ENCODE measurements around the gene PRDM11.

The PRDM11 gene

GRCh38 chr11:45181193-45181888 lies 34.9 kb downstream of the PRDM11 start:
- Histone ChIP-seq H3K27ac (ENCODE audit: low read length) (peak overlapping the region; percentile 24), H3K27me3 (ENCODE audit: low read depth, low read length) (no peaks in the 10 kb centered on the region), H3K4me3 (ENCODE audit: low read depth in 1 of 2, low read length in 2 of 2) (peak overlapping the region; percentile 35 to 58), H3K4me1 (ENCODE audit: control insufficient read depth in 1 of 2, insufficient read depth in 2 of 2, low read length in 2 of 2) (peaks cover 7 to 20% of the 10 kb centered on the region in 2 donors), H3K9me3 (ENCODE audit: control insufficient read depth in 1 of 2, low read length in 2 of 2) (no peaks in the 10 kb centered on the region), H3K36me3 (ENCODE audit: control insufficient read depth in 1 of 2, insufficient read depth in 2 of 2, low read length in 2 of 2) (peaks cover 14 to 20% of the 10 kb centered on the region in 2 donors)

- no peaks in the 10 kb centered on the region for H3K27me3 ChIP-seq (ENCODE audit: low read depth, low read length)
- H3K36me3 ChIP-seq (ENCODE audit: control insufficient read depth in 1 of 2, insufficient read depth in 2 of 2, low read length in 2 of 2), result peaks cover 14 to 24% of the 10 kb centered on the region in 2 donors
- H3K9me3 ChIP-seq (ENCODE audit: control insufficient read depth in 1 of 2, low read length in 2 of 2), result no peaks in the 10 kb centered on the region
- peaks cover 7 to 16% of the 10 kb centered on the region in 2 donors for H3K4me1 ChIP-seq (ENCODE audit: control insufficient read depth in 1 of 2, insufficient read depth in 2 of 2, low read length in 2 of 2)
- H3K27ac ChIP-seq (ENCODE audit: low read length), result peak overlapping the region; percentile 24
- peak overlapping the region in 1 of 2 donors; percentile 58 for H3K4me3 ChIP-seq (ENCODE audit: low read depth in 1 of 2, low read length in 2 of 2)
Observed at GRCh38 chr11:45181889-45182550, 35.6 kb downstream of the PRDM11 start.

DNA sequence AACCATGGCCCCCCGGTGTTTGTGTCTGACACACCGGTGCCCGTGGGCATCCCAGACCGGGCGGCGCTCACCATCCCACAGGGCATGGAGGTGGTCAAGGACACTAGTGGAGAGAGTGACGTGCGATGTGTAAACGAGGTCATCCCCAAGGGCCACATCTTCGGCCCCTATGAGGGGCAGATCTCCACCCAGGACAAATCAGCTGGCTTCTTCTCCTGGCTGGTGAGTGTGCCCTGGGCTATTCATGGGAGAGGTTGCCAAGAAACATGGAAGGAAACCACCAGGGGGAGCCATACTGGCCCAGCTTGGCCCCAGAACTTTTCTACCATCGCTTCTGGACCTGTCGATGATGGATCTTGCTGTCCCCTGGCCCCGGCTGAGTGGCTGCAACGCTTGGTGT lies 36.5 kb downstream of the PRDM11 start:
- peaks cover 14 to 28% of the 10 kb centered on the region in 2 donors for H3K36me3 ChIP-seq (ENCODE audit: control insufficient read depth in 1 of 2, insufficient read depth in 2 of 2, low read length in 2 of 2)
- no peaks in the 10 kb centered on the region for H3K27me3 ChIP-seq (ENCODE audit: low read depth, low read length)
- H3K27ac ChIP-seq (ENCODE audit: low read length), result no peak overlapping the region
- no peak overlapping the region for H3K4me3 ChIP-seq (ENCODE audit: low read depth in 1 of 2, low read length in 2 of 2)
- no peaks in the 10 kb centered on the region for H3K9me3 ChIP-seq (ENCODE audit: control insufficient read depth in 1 of 2, low read length in 2 of 2)
- H3K4me1 ChIP-seq (ENCODE audit: control insufficient read depth in 1 of 2, insufficient read depth in 2 of 2, low read length in 2 of 2), result peaks cover 7 to 12% of the 10 kb centered on the region in 2 donors

DNA sequence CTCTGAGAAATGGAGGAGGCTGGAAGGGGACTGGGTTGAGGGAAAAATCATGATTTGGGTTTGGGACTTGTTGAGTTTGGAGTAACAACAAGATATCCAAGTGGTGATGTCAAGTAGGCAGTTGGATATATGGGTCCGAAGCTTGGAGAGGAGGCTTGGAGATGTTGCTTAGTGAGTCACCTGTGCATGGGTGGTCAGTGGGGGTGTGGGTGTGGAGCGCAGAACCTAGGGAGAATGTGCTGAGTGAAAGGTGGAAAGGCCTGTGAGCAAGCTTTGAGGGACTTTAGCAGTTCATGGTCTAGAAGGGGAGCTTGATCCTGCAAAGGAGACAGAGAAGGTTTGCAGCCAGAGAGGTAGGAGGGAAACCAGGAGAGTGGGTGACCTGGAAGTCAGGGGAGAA lies 38.2 kb downstream of the PRDM11 start:
- Histone ChIP-seq H3K4me1 (ENCODE audit: control insufficient read depth in 1 of 2, insufficient read depth in 2 of 2, low read length in 2 of 2) (peaks cover 4 to 10% of the 10 kb centered on the region in 2 donors), H3K36me3 (ENCODE audit: control insufficient read depth in 1 of 2, insufficient read depth in 2 of 2, low read length in 2 of 2) (peaks cover 22 to 37% of the 10 kb centered on the region in 2 donors), H3K27me3 (ENCODE audit: low read depth, low read length) (no peaks in the 10 kb centered on the region), H3K27ac (ENCODE audit: low read length) (no peak overlapping the region), H3K9me3 (ENCODE audit: control insufficient read depth in 1 of 2, low read length in 2 of 2) (no peaks in the 10 kb centered on the region), H3K4me3 (ENCODE audit: low read depth in 1 of 2, low read length in 2 of 2) (no peak overlapping the region)

- no peaks in the 10 kb centered on the region for H3K27me3 ChIP-seq (ENCODE audit: low read depth, low read length)
- H3K9me3 ChIP-seq (ENCODE audit: control insufficient read depth in 1 of 2, low read length in 2 of 2), result no peaks in the 10 kb centered on the region
- H3K4me1 ChIP-seq (ENCODE audit: control insufficient read depth in 1 of 2, insufficient read depth in 2 of 2, low read length in 2 of 2), result peaks cover 0 to 6% of the 10 kb centered on the region in 2 donors
- no peak overlapping the region for H3K27ac ChIP-seq (ENCODE audit: low read length)
- no peak overlapping the region for H3K4me3 ChIP-seq (ENCODE audit: low read depth in 1 of 2, low read length in 2 of 2)
- peaks cover 22 to 41% of the 10 kb centered on the region in 2 donors for H3K36me3 ChIP-seq (ENCODE audit: control insufficient read depth in 1 of 2, insufficient read depth in 2 of 2, low read length in 2 of 2)
Observed at GRCh38 chr11:45185228-45185729, 38.8 kb downstream of the PRDM11 start.

DNA sequence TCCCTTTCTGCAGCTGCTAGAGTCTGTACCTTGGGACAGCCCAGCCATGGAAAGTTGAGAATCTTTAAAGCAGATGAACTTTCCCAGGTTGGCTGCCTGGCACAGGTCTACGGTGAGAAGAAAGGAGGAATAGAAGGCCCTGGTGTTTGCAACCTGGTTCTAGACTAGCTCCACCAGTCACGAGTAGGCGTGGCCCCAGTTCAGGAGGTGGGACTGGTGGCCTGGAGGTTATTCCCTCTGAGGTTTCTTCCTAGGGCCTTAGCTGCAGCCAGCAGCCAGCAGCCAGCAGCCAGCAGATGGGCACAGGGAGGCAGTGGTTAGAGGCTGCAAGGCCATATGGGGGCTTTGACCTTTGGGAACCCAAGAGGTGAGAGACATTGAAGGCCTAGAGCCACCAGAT lies 40.9 kb downstream of the PRDM11 start:
- no peaks in the 10 kb centered on the region for H3K27me3 ChIP-seq (ENCODE audit: low read depth, low read length)
- no peak overlapping the region for H3K4me3 ChIP-seq (ENCODE audit: low read depth in 1 of 2, low read length in 2 of 2)
- no peaks in the 10 kb centered on the region for H3K4me1 ChIP-seq (ENCODE audit: control insufficient read depth in 1 of 2, insufficient read depth in 2 of 2, low read length in 2 of 2)
- peaks cover 22 to 41% of the 10 kb centered on the region in 2 donors for H3K36me3 ChIP-seq (ENCODE audit: control insufficient read depth in 1 of 2, insufficient read depth in 2 of 2, low read length in 2 of 2)
- H3K9me3 ChIP-seq (ENCODE audit: control insufficient read depth in 1 of 2, low read length in 2 of 2), result no peaks in the 10 kb centered on the region
- H3K27ac ChIP-seq (ENCODE audit: low read length), result no peak overlapping the region

DNA sequence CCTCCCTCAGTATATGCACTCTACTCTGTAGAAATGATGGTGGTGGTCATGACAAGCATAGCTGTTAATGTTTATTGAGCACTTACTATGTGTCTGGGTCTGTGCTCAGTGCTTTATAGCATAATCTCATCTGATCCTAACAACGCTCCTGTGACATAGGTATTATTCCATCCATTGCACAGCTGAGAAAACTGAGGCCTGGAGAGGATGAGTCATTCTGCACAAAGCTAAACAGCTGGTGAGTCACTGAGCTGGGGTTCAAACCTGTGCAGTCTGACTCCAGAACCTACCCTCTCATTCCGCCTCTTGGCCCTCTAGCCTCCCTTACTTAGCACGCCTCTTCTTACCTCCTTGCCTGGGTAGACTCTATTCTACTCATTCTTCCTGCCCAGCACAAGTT lies 41.7 kb downstream of the PRDM11 start:
- Histone ChIP-seq H3K36me3 (ENCODE audit: control insufficient read depth in 1 of 2, insufficient read depth in 2 of 2, low read length in 2 of 2) (peaks cover 19 to 34% of the 10 kb centered on the region in 2 donors), H3K9me3 (ENCODE audit: control insufficient read depth in 1 of 2, low read length in 2 of 2) (no peaks in the 10 kb centered on the region), H3K4me3 (ENCODE audit: low read depth in 1 of 2, low read length in 2 of 2) (no peak overlapping the region), H3K27ac (ENCODE audit: low read length) (no peak overlapping the region), H3K27me3 (ENCODE audit: low read depth, low read length) (no peaks in the 10 kb centered on the region), H3K4me1 (ENCODE audit: control insufficient read depth in 1 of 2, insufficient read depth in 2 of 2, low read length in 2 of 2) (no peaks in the 10 kb centered on the region)

DNA sequence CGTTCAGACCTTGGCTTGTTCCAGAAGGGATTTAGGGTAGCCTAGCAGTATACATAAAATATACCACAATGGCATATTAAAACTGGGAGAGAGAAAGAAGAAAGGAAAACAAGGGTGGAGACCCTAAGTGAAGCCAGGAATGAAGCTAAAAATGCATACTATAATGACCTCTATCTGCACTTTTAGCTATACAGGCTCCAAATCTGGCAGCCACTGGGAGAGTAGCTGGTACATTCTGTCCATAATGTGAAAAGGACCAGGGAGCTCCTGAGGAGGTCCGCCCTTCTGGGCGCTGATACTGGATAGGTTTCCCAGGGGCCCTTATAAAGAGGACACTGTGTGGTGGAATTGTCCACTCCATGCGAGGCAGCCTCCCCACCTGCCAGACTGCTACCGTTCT lies 42.8 kb downstream of the PRDM11 start:
- peaks cover 0 to 8% of the 10 kb centered on the region in 2 donors for H3K4me1 ChIP-seq (ENCODE audit: control insufficient read depth in 1 of 2, insufficient read depth in 2 of 2, low read length in 2 of 2)
- no peak overlapping the region for H3K27ac ChIP-seq (ENCODE audit: low read length)
- H3K36me3 ChIP-seq (ENCODE audit: control insufficient read depth in 1 of 2, insufficient read depth in 2 of 2, low read length in 2 of 2), result peaks cover 9 to 27% of the 10 kb centered on the region in 2 donors
- no peaks in the 10 kb centered on the region for H3K27me3 ChIP-seq (ENCODE audit: low read depth, low read length)
- no peaks in the 10 kb centered on the region for H3K9me3 ChIP-seq (ENCODE audit: control insufficient read depth in 1 of 2, low read length in 2 of 2)
- no peak overlapping the region for H3K4me3 ChIP-seq (ENCODE audit: low read depth in 1 of 2, low read length in 2 of 2)

GRCh38 chr11:45193695-45194094 lies 47.3 kb downstream of the PRDM11 start:
- H3K9me3 ChIP-seq (ENCODE audit: control insufficient read depth in 1 of 2, low read length in 2 of 2), result no peaks in the 10 kb centered on the region
- H3K4me1 ChIP-seq (ENCODE audit: control insufficient read depth in 1 of 2, insufficient read depth in 2 of 2, low read length in 2 of 2), result peaks cover 0 to 8% of the 10 kb centered on the region in 2 donors
- H3K36me3 ChIP-seq (ENCODE audit: control insufficient read depth in 1 of 2, insufficient read depth in 2 of 2, low read length in 2 of 2), result peaks cover 0 to 10% of the 10 kb centered on the region in 2 donors
- H3K27ac ChIP-seq (ENCODE audit: low read length), result no peak overlapping the region
- H3K4me3 ChIP-seq (ENCODE audit: low read depth in 1 of 2, low read length in 2 of 2), result no peak overlapping the region
- H3K27me3 ChIP-seq (ENCODE audit: low read depth, low read length), result no peaks in the 10 kb centered on the region

GRCh38 chr11:45204761-45205160 lies 58.3 kb downstream of the PRDM11 start:
- Histone ChIP-seq H3K27ac (ENCODE audit: low read length) (no peak overlapping the region), H3K9me3 (ENCODE audit: control insufficient read depth in 1 of 2, low read length in 2 of 2) (no peaks in the 10 kb centered on the region), H3K4me1 (ENCODE audit: control insufficient read depth in 1 of 2, insufficient read depth in 2 of 2, low read length in 2 of 2) (peaks cover 4 to 10% of the 10 kb centered on the region in 2 donors), H3K27me3 (ENCODE audit: low read depth, low read length) (no peaks in the 10 kb centered on the region), H3K36me3 (ENCODE audit: control insufficient read depth in 1 of 2, insufficient read depth in 2 of 2, low read length in 2 of 2) (peaks cover 0 to 9% of the 10 kb centered on the region in 2 donors), H3K4me3 (ENCODE audit: low read depth in 1 of 2, low read length in 2 of 2) (no peak overlapping the region)

GRCh38 chr11:45205978-45206377 lies 59.5 kb downstream of the PRDM11 start:
- H3K36me3 ChIP-seq (ENCODE audit: control insufficient read depth in 1 of 2, insufficient read depth in 2 of 2, low read length in 2 of 2), result peaks cover 0 to 9% of the 10 kb centered on the region in 2 donors
- H3K4me1 ChIP-seq (ENCODE audit: control insufficient read depth in 1 of 2, insufficient read depth in 2 of 2, low read length in 2 of 2), result peaks cover 9 to 19% of the 10 kb centered on the region in 2 donors
- no peak overlapping the region for H3K4me3 ChIP-seq (ENCODE audit: low read depth in 1 of 2, low read length in 2 of 2)
- H3K9me3 ChIP-seq (ENCODE audit: control insufficient read depth in 1 of 2, low read length in 2 of 2), result no peaks in the 10 kb centered on the region
- H3K27me3 ChIP-seq (ENCODE audit: low read depth, low read length), result no peaks in the 10 kb centered on the region
- H3K27ac ChIP-seq (ENCODE audit: low read length), result no peak overlapping the region

All from muscle layer of duodenum (tissue), 2 donors.